ENCODE data around the gene DPF1. TPM values are rescaled to one million over a fixed set of nuclear protein-coding genes. Genes with fewer than 3 reads are reported as not detected.

Gene DPF1
- total and polyA plus RNA-seq, 10 of the 15 experiments (the other 5 are each of a cell fraction or from before 2014, with no cell fraction given): 0.11 to 4.3 (median 2.4) TPM

GRCh38 chr19:38229585-38230073 lies 5.6 kb upstream of the DPF1 start:
- H3K4me1 ChIP-seq (ENCODE audit: control insufficient read depth, insufficient read depth, low read length): 0 out of 2 replicates have a peak, but pooled peaks cover under 1% of the 10 kb centered on the region
- H3K36me3 ChIP-seq (ENCODE audit: control insufficient read depth in 2 of 2, insufficient read depth in 2 of 2, low read length in 1 of 2): no peaks in the 10 kb centered on the region
- H4K20me1 ChIP-seq (ENCODE audit: control insufficient read depth, insufficient read depth): no peaks in the 10 kb centered on the region
- H3K27me3 ChIP-seq (replicated peaks in 1 of 2; ENCODE audit: control insufficient read depth in 2 of 2, insufficient read depth in 2 of 2, low read length in 1 of 2): peaks cover 6 to 8% of the 10 kb centered on the region in 2 experiments; a peak in 3 of 4 replicates
- no peaks in the 10 kb centered on the region for H3K79me2 ChIP-seq (ENCODE audit: control insufficient read depth, insufficient read depth, low read length)
- H3K9ac ChIP-seq (ENCODE audit: control insufficient read depth, insufficient read depth, low read length): no peak overlapping the region
- no peak overlapping the region for H3K4me3 ChIP-seq
- H3K27ac ChIP-seq (ENCODE audit: control insufficient read depth, insufficient read depth): no peak overlapping the region
- WGBS (ENCODE audit: insufficient coverage, insufficient replicate concordance, low lambda C conversion rate, missing lambda C conversion rate): 0% methylated on average over 14 of the region's 54 CpGs
- CTCF ChIA-PET: interaction anchor here (1.1 to 3.2 kb wide), 2 partner anchors 105 to 327 kb away, joined by 4 to 13 read pairs; no protein-coding TSS in a partner anchor
- no peaks in the 10 kb centered on the region for H3K9me3 ChIP-seq (replicated peaks; ENCODE audit: control insufficient read depth, insufficient read depth, low read length)
- in situ Hi-C loops (cut with MboI) (loop anchor here (5.0 kb wide), 1 partner anchor 327 kb away; no protein-coding TSS in a partner anchor), intact Hi-C loops (cut with micrococcal nuclease; ENCODE audit: unreplicated experiment) (loop anchor here (5.0 kb wide), 2 partner anchors 158 to 332 kb away; partner anchors contain the start of genes GGN and SPRED3)
- no peak for DNase-seq (ENCODE audit: low read depth, low spot score)
- peak; percentile 92 for ATAC-seq
- SMC1A ChIA-PET (ENCODE audit: uncharacterized antibody, unreplicated experiment): no interaction called here
- no peak overlapping the region for H3K4me2 ChIP-seq (ENCODE audit: control insufficient read depth, insufficient read depth)
- POLR2A ChIA-PET: no interaction called here
- no peak for FAIRE-seq
- BruUV-seq (replicated peaks): no TSS peak
- RAD21 ChIA-PET (ENCODE audit: unreplicated experiment): interaction anchor here (1.0 kb wide), 1 partner anchor 327 kb away, joined by 4 read pairs; no protein-coding TSS in a partner anchor
- no peak overlapping the region for H2AFZ ChIP-seq (ENCODE audit: control insufficient read depth, low read depth, low read length)
- TF ChIP-seq NFYB (IDR thresholded peaks at IDR 0.05; ENCODE audit: insufficient read depth, low read depth, low read length): peak; percentile 65; the same call in 1 of the 2 replicates
- peak; percentile 83 for TF ChIP-seq SIX5 (IDR thresholded peaks at IDR 0.05; ENCODE audit: low read depth, low read length, severe bottlenecking)
- no peak for TF ChIP-seq ELK1 (IDR thresholded peaks at IDR 0.05; ENCODE audit: low read depth, low read length)
- no peak for TF ChIP-seq RAD51 (IDR thresholded peaks at IDR 0.05)
- TF ChIP-seq KDM1A (IDR thresholded peaks at IDR 0.05; ENCODE audit: borderline replicate concordance): 0 out of 2 replicates have a peak, but pooled peaks have one; percentile 79
- TF ChIP-seq GABPA (IDR thresholded peaks at IDR 0.05; ENCODE audit: low read depth): no peak
- no peak for TF ChIP-seq ZBTB11 (CRISPR knock-in tag; IDR thresholded peaks at IDR 0.05)
- peak; percentile 84; the same call in 1 of the 2 replicates for TF ChIP-seq RCOR1 (conservative IDR thresholded peaks at IDR 0.05; ENCODE audit: low read depth, low read length)
- TF ChIP-seq ATF3 (IDR thresholded peaks at IDR 0.05; ENCODE audit: borderline replicate concordance, extremely low read depth, low read depth, low read length): no peak
- TF ChIP-seq IKZF1 (conservative IDR thresholded peaks at IDR 0.05): 0 out of 2 replicates have a peak, but pooled peaks have one; percentile 16
- TF ChIP-seq SP1 (IDR thresholded peaks at IDR 0.05; ENCODE audit: low read depth, low read length): peak; percentile 55
- TF ChIP-seq JUND (IDR thresholded peaks at IDR 0.05; ENCODE audit: low read depth, low read length): no peak
- no peak for TF ChIP-seq WRNIP1 (IDR thresholded peaks at IDR 0.05; ENCODE audit: borderline replicate concordance, low read depth, low read length)
- no peak for TF ChIP-seq RBBP5 (conservative IDR thresholded peaks at IDR 0.05)
- TF ChIP-seq CHD4 (IDR thresholded peaks at IDR 0.05): no peak
- TF ChIP-seq IRF5 (IDR thresholded peaks at IDR 0.05; ENCODE audit: borderline replicate concordance): no peak
